ENCODE results near the gene STAB1. TPM values are rescaled to one million over a fixed set of nuclear protein-coding genes. Genes with fewer than 3 reads are reported as not detected.

The STAB1 gene
- total and polyA plus RNA-seq, 3 experiments from 2014 or later, result 0.05 to 9.7 (median 7.6) TPM

DNA sequence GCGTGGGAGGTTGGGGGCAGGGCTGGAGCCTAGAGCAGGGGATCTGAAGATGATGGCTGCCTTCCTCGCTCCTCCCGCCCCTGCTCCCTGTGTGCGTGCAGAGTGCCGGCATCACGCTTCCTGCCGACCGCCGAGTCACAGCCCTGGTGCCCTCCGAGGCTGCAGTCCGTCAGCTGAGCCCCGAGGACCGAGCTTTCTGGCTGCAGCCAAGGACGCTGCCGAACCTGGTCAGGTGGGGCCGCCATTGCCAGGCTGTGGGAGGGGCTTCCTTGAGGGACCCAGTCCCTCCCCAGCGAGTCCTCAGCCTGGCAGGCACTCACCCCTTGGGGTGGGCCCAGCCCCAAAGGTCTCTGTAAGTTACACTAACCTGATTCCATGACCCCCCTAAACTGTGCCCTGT lies 17.6 kb downstream of the STAB1 start:
- Mint-ChIP-seq H3K36me3 (no peaks in the 10 kb centered on the region), H3K27ac (no peak overlapping the region), H3K9me3 (no peaks in the 10 kb centered on the region), H3K4me3 (no peak overlapping the region), H3K27me3 (no peaks in the 10 kb centered on the region), H3K4me1 (no peaks in the 10 kb centered on the region)
- POLR2A ChIA-PET, result no interaction called here
- Histone ChIP-seq H3K9me3 (ENCODE audit: low read length) (no peaks in the 10 kb centered on the region), H3K27ac (ENCODE audit: low read depth, low read length) (no peak overlapping the region), H3K4me3 (ENCODE audit: low read length) (no peak overlapping the region), H3K36me3 (ENCODE audit: insufficient read depth, low read length) (no peaks in the 10 kb centered on the region), H3K27me3 (ENCODE audit: insufficient read depth, low read length, poor library complexity, severe bottlenecking) (no peaks in the 10 kb centered on the region), H3K4me1 (ENCODE audit: insufficient read depth, low read length) (no peaks in the 10 kb centered on the region)
- CTCF ChIA-PET, result no interaction called here
- no peak for DNase-seq

DNA sequence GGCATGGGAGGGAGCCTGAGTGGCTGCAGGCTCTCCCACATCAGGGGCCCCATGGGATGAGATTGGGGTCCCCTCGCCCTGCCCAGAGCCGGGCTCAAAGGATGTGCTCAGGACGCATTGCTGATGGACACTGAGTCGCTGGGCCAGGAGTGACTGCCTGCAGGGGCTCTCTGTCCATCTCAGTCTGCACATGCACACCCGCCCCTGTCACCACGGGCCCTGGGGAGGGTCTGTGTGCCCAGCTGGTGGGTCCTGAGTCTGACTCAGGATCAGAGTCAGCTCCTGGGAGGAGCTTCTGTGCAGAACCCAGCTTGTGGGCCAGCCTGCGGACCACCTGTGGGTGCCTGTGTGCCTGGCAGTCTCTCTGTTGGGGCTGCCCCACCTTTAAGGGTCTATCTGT lies 18.1 kb downstream of the STAB1 start:
- POLR2A ChIA-PET, result no interaction called here
- Histone ChIP-seq H3K4me1 (ENCODE audit: insufficient read depth, low read length) (no peaks in the 10 kb centered on the region), H3K36me3 (ENCODE audit: insufficient read depth, low read length) (no peaks in the 10 kb centered on the region), H3K27ac (ENCODE audit: low read depth, low read length) (no peak overlapping the region), H3K27me3 (ENCODE audit: insufficient read depth, low read length, poor library complexity, severe bottlenecking) (no peaks in the 10 kb centered on the region), H3K9me3 (ENCODE audit: low read length) (no peaks in the 10 kb centered on the region), H3K4me3 (ENCODE audit: low read length) (no peak overlapping the region)
- DNase-seq, result no peak
- Mint-ChIP-seq H3K4me1 (no peaks in the 10 kb centered on the region), H3K4me3 (no peak overlapping the region), H3K27me3 (no peaks in the 10 kb centered on the region), H3K36me3 (no peaks in the 10 kb centered on the region), H3K9me3 (no peaks in the 10 kb centered on the region), H3K27ac (no peak overlapping the region)
- CTCF ChIA-PET, result no interaction called here

DNA sequence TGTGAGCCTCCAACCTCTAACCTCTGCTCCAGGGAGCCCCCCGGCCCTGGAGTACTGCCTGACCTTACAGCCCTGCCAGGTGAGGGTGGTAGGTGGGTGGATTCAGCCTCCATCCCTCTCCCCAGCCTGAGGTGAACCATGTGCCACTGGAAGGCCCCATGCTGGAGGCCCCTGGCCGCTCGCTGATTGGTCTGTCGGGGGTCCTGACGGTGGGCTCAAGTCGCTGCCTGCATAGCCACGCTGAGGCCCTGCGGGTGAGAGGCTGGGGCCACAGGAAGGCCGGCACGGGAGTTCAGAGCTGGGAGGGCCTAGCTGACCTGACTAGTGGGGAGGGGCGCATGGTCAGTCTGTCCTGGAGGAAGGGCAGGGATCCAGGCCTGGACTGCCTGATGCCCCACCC lies 19.4 kb downstream of the STAB1 start:
- H3K36me3 ChIP-seq (ENCODE audit: insufficient read depth, low read length), result no peaks in the 10 kb centered on the region
- no peaks in the 10 kb centered on the region for H3K4me1 Mint-ChIP-seq
- no peak overlapping the region for H3K4me3 Mint-ChIP-seq
- no peak overlapping the region for H3K4me3 ChIP-seq (ENCODE audit: low read length)
- H3K9me3 Mint-ChIP-seq, result no peaks in the 10 kb centered on the region
- H3K27ac ChIP-seq (ENCODE audit: low read depth, low read length), result no peak overlapping the region
- H3K36me3 Mint-ChIP-seq, result no peaks in the 10 kb centered on the region
- no peak overlapping the region for H3K27ac Mint-ChIP-seq
- no peak for DNase-seq
- CTCF ChIA-PET, result no interaction called here
- no peaks in the 10 kb centered on the region for H3K4me1 ChIP-seq (ENCODE audit: insufficient read depth, low read length)
- no peaks in the 10 kb centered on the region for H3K27me3 Mint-ChIP-seq
- H3K9me3 ChIP-seq (ENCODE audit: low read length), result no peaks in the 10 kb centered on the region
- no peaks in the 10 kb centered on the region for H3K27me3 ChIP-seq (ENCODE audit: insufficient read depth, low read length, poor library complexity, severe bottlenecking)
- POLR2A ChIA-PET, result no interaction called here

DNA sequence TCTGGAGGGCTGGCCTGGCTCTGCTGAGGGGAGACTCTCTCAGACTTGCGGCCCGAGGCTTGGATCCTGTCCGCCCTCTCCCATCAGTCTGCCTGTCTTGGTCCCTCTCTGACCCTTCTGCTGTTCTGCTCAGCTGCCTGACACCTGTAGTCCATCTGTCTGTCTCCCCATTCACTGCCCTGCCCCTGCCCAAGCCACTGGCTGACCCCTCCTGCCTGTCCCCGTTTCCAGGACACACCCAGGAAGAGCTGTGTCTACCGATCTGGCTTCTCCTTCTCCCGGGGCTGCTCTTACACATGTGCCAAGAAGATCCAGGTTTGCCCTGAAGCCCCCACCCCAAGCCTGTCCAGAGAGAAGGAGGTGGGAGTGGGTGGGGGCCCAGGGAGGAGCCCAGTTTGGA lies 20.1 kb downstream of the STAB1 start:
- Histone ChIP-seq H3K9me3 (ENCODE audit: low read length) (no peaks in the 10 kb centered on the region), H3K27ac (ENCODE audit: low read depth, low read length) (no peak overlapping the region), H3K27me3 (ENCODE audit: insufficient read depth, low read length, poor library complexity, severe bottlenecking) (no peaks in the 10 kb centered on the region), H3K4me3 (ENCODE audit: low read length) (no peak overlapping the region), H3K4me1 (ENCODE audit: insufficient read depth, low read length) (no peaks in the 10 kb centered on the region), H3K36me3 (ENCODE audit: insufficient read depth, low read length) (no peaks in the 10 kb centered on the region)
- H3K27me3 Mint-ChIP-seq, result no peaks in the 10 kb centered on the region
- CTCF ChIA-PET, result no interaction called here
- peak overlapping the region in 1 of 8 donors; percentile 73 for H3K27ac Mint-ChIP-seq
- no peaks in the 10 kb centered on the region for H3K9me3 Mint-ChIP-seq
- no peak for DNase-seq
- H3K4me1 Mint-ChIP-seq, result no peaks in the 10 kb centered on the region
- no peak overlapping the region for H3K4me3 Mint-ChIP-seq
- H3K36me3 Mint-ChIP-seq, result no peaks in the 10 kb centered on the region
- POLR2A ChIA-PET, result no interaction called here

DNA sequence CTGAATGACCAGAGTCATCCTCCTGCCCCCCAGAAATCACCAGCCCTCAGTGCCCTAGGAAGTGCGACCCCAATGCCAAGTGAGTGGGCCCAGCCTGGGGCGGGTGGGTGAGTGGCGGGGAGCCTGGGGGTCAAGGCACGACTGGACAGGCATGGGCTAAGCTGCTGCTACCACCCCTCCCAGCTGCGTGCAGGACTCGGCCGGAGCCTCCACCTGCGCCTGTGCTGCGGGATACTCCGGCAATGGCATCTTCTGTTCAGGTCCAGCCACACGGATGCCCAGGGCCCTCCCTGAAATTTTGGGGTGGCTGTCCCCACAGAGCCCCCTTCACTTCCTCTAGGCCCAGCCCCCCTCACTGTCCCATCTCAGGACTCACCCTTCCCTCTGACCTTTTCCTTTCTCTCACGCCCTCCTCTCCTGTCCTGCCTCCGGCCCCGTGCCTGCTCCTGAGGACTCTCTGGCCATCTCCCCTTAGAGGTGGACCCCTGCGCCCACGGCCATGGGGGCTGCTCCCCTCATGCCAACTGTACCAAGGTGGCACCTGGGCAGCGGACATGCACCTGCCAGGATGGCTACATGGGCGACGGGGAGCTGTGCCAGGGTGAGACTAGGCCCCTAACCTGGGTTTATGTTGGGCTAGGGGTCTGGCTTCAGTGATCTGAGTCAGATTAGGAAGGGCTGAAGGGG lies 21.5 kb downstream of the STAB1 start:
- no peak for DNase-seq
- POLR2A ChIA-PET, result no interaction called here
- peak overlapping the region in 1 of 8 donors; percentile 75 for H3K27ac Mint-ChIP-seq

DNA sequence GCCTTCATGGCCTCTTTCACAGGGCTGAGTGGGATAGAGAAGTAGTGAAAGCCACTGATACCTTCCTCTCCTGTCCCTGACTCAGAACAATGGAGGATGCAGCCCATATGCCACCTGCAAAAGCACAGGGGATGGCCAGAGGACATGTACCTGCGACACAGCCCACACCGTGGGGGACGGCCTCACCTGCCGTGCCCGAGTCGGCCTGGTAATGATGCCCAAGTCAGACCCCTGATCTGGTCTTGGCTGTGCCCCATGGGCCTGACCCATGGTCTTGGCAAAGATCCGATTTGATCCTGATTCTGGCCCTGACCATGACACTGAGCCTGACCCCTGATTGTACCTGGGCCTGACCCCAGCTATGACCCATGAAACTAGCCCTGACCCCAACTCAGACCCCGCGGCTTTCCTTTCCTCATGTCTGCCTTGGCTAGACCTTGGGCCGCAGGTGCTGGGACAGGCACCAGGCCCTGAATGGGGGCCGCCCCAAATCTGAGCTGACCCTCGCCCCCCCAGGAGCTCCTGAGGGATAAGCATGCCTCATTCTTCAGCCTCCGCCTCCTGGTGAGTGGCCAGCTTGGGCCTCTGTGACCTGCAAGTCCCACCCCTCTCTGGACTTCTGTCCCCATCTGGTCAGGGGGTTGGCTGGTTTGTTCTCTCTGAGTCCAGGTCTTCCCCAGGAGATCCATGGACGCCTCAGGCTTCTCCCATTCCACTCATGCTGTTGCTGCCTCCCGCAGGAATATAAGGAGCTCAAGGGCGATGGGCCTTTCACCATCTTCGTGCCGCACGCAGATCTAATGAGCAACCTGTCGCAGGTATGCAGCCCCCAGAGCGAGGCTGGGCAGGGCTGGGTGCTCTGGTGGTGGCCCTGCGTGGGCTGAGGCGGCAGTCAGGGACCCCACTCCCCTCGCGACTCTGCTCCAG lies 22.9 kb downstream of the STAB1 start:
- no peaks in the 10 kb centered on the region for H3K4me1 Mint-ChIP-seq
- peak overlapping the region in 1 of 8 donors; percentile 89 for H3K27ac Mint-ChIP-seq
- no peaks in the 10 kb centered on the region for H3K36me3 Mint-ChIP-seq
- no peak overlapping the region for H3K4me3 ChIP-seq (ENCODE audit: low read length)
- H3K36me3 ChIP-seq (ENCODE audit: insufficient read depth, low read length), result no peaks in the 10 kb centered on the region
- no peak overlapping the region for H3K4me3 Mint-ChIP-seq
- ChIA-PET POLR2A (no interaction called here), CTCF (no interaction called here)
- DNase-seq, result no peak
- H3K9me3 ChIP-seq (ENCODE audit: low read length), result no peaks in the 10 kb centered on the region
- no peaks in the 10 kb centered on the region for H3K9me3 Mint-ChIP-seq
- no peaks in the 10 kb centered on the region for H3K27me3 Mint-ChIP-seq
- no peaks in the 10 kb centered on the region for H3K27me3 ChIP-seq (ENCODE audit: insufficient read depth, low read length, poor library complexity, severe bottlenecking)
- H3K4me1 ChIP-seq (ENCODE audit: insufficient read depth, low read length), result no peaks in the 10 kb centered on the region
- no peak overlapping the region for H3K27ac ChIP-seq (ENCODE audit: low read depth, low read length)

More for the DNA sequence above, 21.5 kb downstream of the STAB1 start:
- no peaks in the 10 kb centered on the region for H3K9me3 Mint-ChIP-seq
- H3K4me3 ChIP-seq (ENCODE audit: low read length), result no peak overlapping the region
- H3K36me3 ChIP-seq (ENCODE audit: insufficient read depth, low read length), result no peaks in the 10 kb centered on the region
- H3K27me3 ChIP-seq (ENCODE audit: insufficient read depth, low read length, poor library complexity, severe bottlenecking), result no peaks in the 10 kb centered on the region
- no peaks in the 10 kb centered on the region for H3K27me3 Mint-ChIP-seq
- CTCF ChIA-PET, result no interaction called here
- H3K4me3 Mint-ChIP-seq, result no peak overlapping the region
- no peak overlapping the region for H3K27ac ChIP-seq (ENCODE audit: low read depth, low read length)
- H3K4me1 ChIP-seq (ENCODE audit: insufficient read depth, low read length), result no peaks in the 10 kb centered on the region
- no peaks in the 10 kb centered on the region for H3K9me3 ChIP-seq (ENCODE audit: low read length)
- H3K4me1 Mint-ChIP-seq, result no peaks in the 10 kb centered on the region
- no peaks in the 10 kb centered on the region for H3K36me3 Mint-ChIP-seq

DNA sequence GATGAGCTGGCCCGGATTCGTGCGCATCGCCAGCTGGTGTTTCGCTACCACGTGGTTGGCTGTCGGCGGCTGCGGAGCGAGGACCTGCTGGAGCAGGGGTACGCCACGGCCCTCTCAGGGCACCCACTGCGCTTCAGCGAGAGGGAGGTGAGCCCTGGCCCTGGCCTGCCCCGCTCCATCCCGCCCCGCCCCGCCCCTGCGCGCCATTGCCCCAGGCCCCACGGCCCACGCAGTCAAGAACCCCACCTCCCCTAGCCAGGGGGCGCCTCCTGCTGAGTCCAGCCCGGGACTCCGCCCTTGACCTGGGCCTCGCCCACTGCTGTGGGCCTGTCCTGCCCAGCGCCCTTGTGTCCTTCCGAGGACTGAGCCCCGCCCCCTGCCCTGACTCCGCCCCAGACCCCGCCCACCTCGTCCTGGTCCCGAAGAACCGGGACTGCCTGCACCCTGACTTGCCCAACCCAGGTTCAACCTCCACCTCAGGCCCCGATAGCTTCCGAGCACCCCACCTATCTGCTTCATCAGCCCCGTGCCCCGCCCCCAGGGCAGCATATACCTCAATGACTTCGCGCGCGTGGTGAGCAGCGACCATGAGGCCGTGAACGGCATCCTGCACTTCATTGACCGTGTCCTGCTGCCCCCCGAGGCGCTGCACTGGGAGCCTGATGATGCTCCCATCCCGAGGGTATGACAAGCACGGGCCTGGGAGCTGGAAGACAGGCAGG lies 23.7 kb downstream of the STAB1 start:
- H3K9me3 ChIP-seq (ENCODE audit: low read length), result no peaks in the 10 kb centered on the region
- Mint-ChIP-seq H3K36me3 (no peaks in the 10 kb centered on the region), H3K4me3 (no peak overlapping the region), H3K4me1 (no peaks in the 10 kb centered on the region), H3K9me3 (no peaks in the 10 kb centered on the region), H3K27ac (peak overlapping the region in 1 of 8 donors; percentile 29), H3K27me3 (no peaks in the 10 kb centered on the region)
- no peak for DNase-seq
- no peaks in the 10 kb centered on the region for H3K4me1 ChIP-seq (ENCODE audit: insufficient read depth, low read length)
- no peak overlapping the region for H3K4me3 ChIP-seq (ENCODE audit: low read length)
- H3K27ac ChIP-seq (ENCODE audit: low read depth, low read length), result no peak overlapping the region
- ChIA-PET CTCF (no interaction called here), POLR2A (no interaction called here)
- no peaks in the 10 kb centered on the region for H3K36me3 ChIP-seq (ENCODE audit: insufficient read depth, low read length)
- no peaks in the 10 kb centered on the region for H3K27me3 ChIP-seq (ENCODE audit: insufficient read depth, low read length, poor library complexity, severe bottlenecking)

DNA sequence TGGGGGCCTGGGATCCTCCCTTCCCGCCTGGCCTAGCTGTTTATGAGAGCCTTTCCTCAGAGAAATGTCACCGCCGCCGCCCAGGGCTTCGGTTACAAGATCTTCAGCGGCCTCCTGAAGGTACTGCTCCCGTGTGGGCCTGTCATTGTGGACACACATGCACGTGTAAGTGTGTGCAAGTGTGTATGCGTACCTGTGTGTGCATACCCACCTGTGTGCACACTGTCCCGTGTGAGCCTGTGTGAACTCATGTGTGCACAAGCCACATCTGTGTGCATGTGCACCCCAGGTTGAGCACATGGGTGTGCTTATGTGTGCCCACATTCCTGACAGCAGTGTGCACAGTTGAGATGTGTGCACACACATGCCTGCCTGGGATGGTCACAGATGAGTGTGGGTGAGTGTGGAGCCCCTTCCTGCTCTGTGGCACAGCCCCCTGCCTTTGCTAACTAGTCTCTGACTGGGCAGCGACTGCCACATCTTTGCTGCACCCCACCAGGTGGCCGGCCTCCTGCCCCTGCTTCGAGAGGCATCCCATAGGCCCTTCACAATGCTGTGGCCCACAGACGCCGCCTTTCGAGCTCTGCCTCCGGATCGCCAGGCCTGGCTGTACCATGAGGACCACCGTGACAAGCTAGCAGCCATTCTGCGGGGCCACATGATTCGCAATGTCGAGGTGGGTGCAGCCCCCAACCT lies 24.5 kb downstream of the STAB1 start:
- Mint-ChIP-seq H3K27ac (peak overlapping the region in 1 of 8 donors; percentile 47), H3K36me3 (no peaks in the 10 kb centered on the region), H3K4me3 (no peak overlapping the region), H3K27me3 (no peaks in the 10 kb centered on the region), H3K4me1 (no peaks in the 10 kb centered on the region), H3K9me3 (no peaks in the 10 kb centered on the region)
- Histone ChIP-seq H3K27me3 (ENCODE audit: insufficient read depth, low read length, poor library complexity, severe bottlenecking) (no peaks in the 10 kb centered on the region), H3K9me3 (ENCODE audit: low read length) (no peaks in the 10 kb centered on the region), H3K36me3 (ENCODE audit: insufficient read depth, low read length) (no peaks in the 10 kb centered on the region), H3K27ac (ENCODE audit: low read depth, low read length) (no peak overlapping the region), H3K4me1 (ENCODE audit: insufficient read depth, low read length) (no peaks in the 10 kb centered on the region), H3K4me3 (ENCODE audit: low read length) (no peak overlapping the region)
- DNase-seq, result no peak
- ChIA-PET CTCF (no interaction called here), POLR2A (no interaction called here)
